Activated B cell treated with CpG ODN at 0.5 μM for 24 hours (primary cell): ENCODE measurements around the gene TPD52L2. TPM values are rescaled to one million over a fixed set of nuclear protein-coding genes. Genes with fewer than 3 reads are reported as not detected.

Experiments
- ATAC-seq: fragments of 200-7000 bp; cut with Tn5 transposase; one replicate; pipeline ENCODE4 v1.10.0; 2021; ENCODE audit warnings: low read depth, mild to moderate bottlenecking, moderate library complexity
- CTCF ChIA-PET: fragments of 350-600 bp; sonication (Branson Sonifier 250); formaldehyde crosslinking; loops from one replicate; lab custom pipeline; 2021; ENCODE audit warnings: antibody characterized with exemption; lab: Charles Lee
- POLR2A ChIA-PET: fragments of 350-600 bp; sonication (Branson Sonifier 250); formaldehyde crosslinking; loops from one replicate; lab custom pipeline; 2021; ENCODE audit warnings: antibody characterized with exemption; lab: Charles Lee
- DNase-seq: peaks from one replicate; pipeline ENCODE4 v3.0.0; 2022
- H3K27ac Mint-ChIP-seq: one replicate; pipeline ENCODE4 v1.8.0; 2020; ENCODE audit warnings: mixed read lengths
- H3K27me3 Mint-ChIP-seq: one replicate; pipeline ENCODE4 v1.8.0; 2021; ENCODE audit warnings: mixed read lengths
- H3K36me3 Mint-ChIP-seq: one replicate; pipeline ENCODE4 v1.8.0; 2021; ENCODE audit warnings: low read depth, mixed read lengths
- H3K4me1 Mint-ChIP-seq: one replicate; pipeline ENCODE4 v1.8.0; 2021; ENCODE audit warnings: mixed read lengths
- H3K4me3 Mint-ChIP-seq: one replicate; pipeline ENCODE4 v1.8.0; 2020; ENCODE audit warnings: mild to moderate bottlenecking, mixed read lengths
- H3K9me3 Mint-ChIP-seq: one replicate; pipeline ENCODE4 v1.8.0; 2020; ENCODE audit warnings: mixed read lengths
- CTCF ChIP-seq: fragments of 200-600 bp; IDR thresholded peaks from one replicate; pipeline ENCODE4 v1.8.0; 2022; ENCODE audit warnings: antibody characterized with exemption, mild to moderate bottlenecking
- intact Hi-C: fragments of 100-400 bp; cut with micrococcal nuclease; formaldehyde crosslinking; loops from one replicate; pipeline ENCODE4 v1.15.1; 2024
- total RNA-seq: library from RNA; stranded (reverse); gene quantifications from 2 replicates; pipeline ENCODE4 v1.2.3, GENCODE V29; 2022

Gene TPD52L2
- total RNA-seq, 1 donor from 2014 or later = 38.8 TPM

- peaks cover 4% of the 10 kb centered on the region for H3K36me3 Mint-ChIP-seq
- intact Hi-C loops = no loop called here
- H3K27ac Mint-ChIP-seq = no peak overlapping the region
- ChIA-PET POLR2A (interaction anchor here (0.6 kb wide), 1 partner anchor 70 kb away, joined by 4 read pairs; no protein-coding TSS in a partner anchor), CTCF (no interaction called here)
- H3K4me3 Mint-ChIP-seq = peak overlapping the region; percentile 28
- peaks cover 29% of the 10 kb centered on the region for H3K4me1 Mint-ChIP-seq
- no peak for DNase-seq
- H3K27me3 Mint-ChIP-seq = no peaks in the 10 kb centered on the region
- no peak for ATAC-seq
- no peak for TF ChIP-seq CTCF
- no peaks in the 10 kb centered on the region for H3K9me3 Mint-ChIP-seq
These were observed 7.2 kb upstream of the TPD52L2 start for GRCh38 chr20:63857764-63858392.

- DNase-seq (no peak), ATAC-seq (peak; percentile 36)
- Mint-ChIP-seq H3K9me3 (no peaks in the 10 kb centered on the region), H3K4me1 (peaks cover 35% of the 10 kb centered on the region), H3K4me3 (peak overlapping the region; percentile 55), H3K36me3 (peaks cover 9% of the 10 kb centered on the region), H3K27me3 (no peaks in the 10 kb centered on the region), H3K27ac (no peak overlapping the region)
- intact Hi-C loops = no loop called here
- ChIA-PET CTCF (no interaction called here), POLR2A (no interaction called here)
- no peak for TF ChIP-seq CTCF
These were observed 6.5 kb upstream of the TPD52L2 start for GRCh38 chr20:63858393-63859165.

GRCh38 chr20:63859166-63859699 lies 5.8 kb upstream of the TPD52L2 start:
- no peak for TF ChIP-seq CTCF
- Mint-ChIP-seq H3K36me3 (peaks cover 12% of the 10 kb centered on the region), H3K9me3 (no peaks in the 10 kb centered on the region), H3K4me3 (peak overlapping the region; percentile 55), H3K27me3 (no peaks in the 10 kb centered on the region), H3K27ac (peak overlapping the region; percentile 8), H3K4me1 (peaks cover 42% of the 10 kb centered on the region)
- ChIA-PET POLR2A (no interaction called here), CTCF (no interaction called here)
- no peak for DNase-seq
- no peak for ATAC-seq
- intact Hi-C loops = no loop called here

- CTCF ChIA-PET = no interaction called here
- peaks cover 17% of the 10 kb centered on the region for H3K36me3 Mint-ChIP-seq
- no peak for TF ChIP-seq CTCF
- POLR2A ChIA-PET = no interaction called here
- H3K4me1 Mint-ChIP-seq = peaks cover 47% of the 10 kb centered on the region
- no peak overlapping the region for H3K4me3 Mint-ChIP-seq
- ATAC-seq (no peak), DNase-seq (no peak)
- no peaks in the 10 kb centered on the region for H3K27me3 Mint-ChIP-seq
- no peak overlapping the region for H3K27ac Mint-ChIP-seq
- H3K9me3 Mint-ChIP-seq = no peaks in the 10 kb centered on the region
- intact Hi-C loops = loop anchor here (5.0 to 10.0 kb wide), 2 partner anchors 233 to 244 kb away; partner anchors contain the start of genes GMEB2 and NPBWR2
These were observed 4.6 kb upstream of the TPD52L2 start for GRCh38 chr20:63860325-63861051.
